VCaP (cell line): ENCODE results near the gene TEK.

Source experiments
- H3K27ac ChIP-seq: fragments of 450-650 bp; 2 replicates; pipeline ENCODE4 v1.5.1; 2017
- TF ChIP-seq, protein P1 (sequence below): fragments of 450-650 bp; conservative IDR thresholded peaks from 2 replicates; pipeline ENCODE4 v1.5.1; 2017; ENCODE audit warnings: mild to moderate bottlenecking, moderate library complexity

TEK gene

GRCh38 chr9:27108981-27109541 lies at the start of gene TEK:
Gene TEK (plus strand): TSS chr9:27109225. CDS start chr9:27109591, 366 bp downstream.
- TF ChIP-seq, protein P1, sequence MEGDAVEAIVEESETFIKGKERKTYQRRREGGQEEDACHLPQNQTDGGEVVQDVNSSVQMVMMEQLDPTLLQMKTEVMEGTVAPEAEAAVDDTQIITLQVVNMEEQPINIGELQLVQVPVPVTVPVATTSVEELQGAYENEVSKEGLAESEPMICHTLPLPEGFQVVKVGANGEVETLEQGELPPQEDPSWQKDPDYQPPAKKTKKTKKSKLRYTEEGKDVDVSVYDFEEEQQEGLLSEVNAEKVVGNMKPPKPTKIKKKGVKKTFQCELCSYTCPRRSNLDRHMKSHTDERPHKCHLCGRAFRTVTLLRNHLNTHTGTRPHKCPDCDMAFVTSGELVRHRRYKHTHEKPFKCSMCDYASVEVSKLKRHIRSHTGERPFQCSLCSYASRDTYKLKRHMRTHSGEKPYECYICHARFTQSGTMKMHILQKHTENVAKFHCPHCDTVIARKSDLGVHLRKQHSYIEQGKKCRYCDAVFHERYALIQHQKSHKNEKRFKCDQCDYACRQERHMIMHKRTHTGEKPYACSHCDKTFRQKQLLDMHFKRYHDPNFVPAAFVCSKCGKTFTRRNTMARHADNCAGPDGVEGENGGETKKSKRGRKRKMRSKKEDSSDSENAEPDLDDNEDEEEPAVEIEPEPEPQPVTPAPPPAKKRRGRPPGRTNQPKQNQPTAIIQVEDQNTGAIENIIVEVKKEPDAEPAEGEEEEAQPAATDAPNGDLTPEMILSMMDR, result no peak
- no peak within 1 kb of the TSS for H3K27ac ChIP-seq

DNA sequence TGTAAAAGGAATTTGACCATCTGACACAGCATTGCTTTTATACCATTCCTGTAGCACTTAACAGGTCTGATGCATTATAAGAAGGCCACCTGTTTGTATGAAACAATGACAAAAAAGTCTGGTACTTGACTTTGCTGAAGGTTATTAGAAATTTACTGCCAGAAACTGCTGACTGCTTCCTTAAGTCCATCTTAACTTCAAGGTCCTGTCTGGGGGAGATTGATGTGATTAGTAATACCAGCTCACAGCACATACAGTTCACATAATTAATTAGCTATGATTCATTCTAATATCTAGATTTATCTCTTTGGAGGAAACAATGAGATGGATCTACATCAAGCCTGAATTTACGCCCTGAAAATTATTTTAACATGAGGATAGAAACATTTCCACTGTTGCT lies 49.6 kb upstream of the TEK start:
- TF ChIP-seq, protein P1, result no peak
- H3K27ac ChIP-seq, result peak overlapping the region; percentile 1; the same call in 1 of the 2 replicates

GRCh38 chr9:27059907-27060306 lies 49.1 kb upstream of the TEK start:
- TF ChIP-seq, protein P1, result no peak

DNA sequence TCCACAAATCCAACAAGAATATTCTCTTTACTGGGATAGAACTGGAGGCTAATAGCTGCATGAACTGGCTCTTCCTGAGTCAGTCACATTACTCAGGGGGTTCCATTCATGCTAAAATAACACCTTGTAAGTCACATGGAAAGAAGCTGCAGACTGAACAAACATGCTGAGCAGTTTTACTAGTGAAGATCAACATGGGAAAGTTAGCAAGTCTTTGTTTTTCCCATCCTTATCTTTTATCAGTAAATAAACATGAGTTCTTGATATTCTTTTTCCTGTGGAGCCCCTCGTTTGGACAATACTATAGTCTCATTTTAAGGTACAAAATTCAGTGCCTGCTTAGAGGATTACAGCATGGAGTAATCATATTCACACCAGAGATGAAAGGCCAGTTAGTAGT lies 43.7 kb upstream of the TEK start:
- TF ChIP-seq, protein P1, result no peak
- H3K27ac ChIP-seq, result no peak overlapping the region

More at GRCh38 chr9:27059907-27060306, 49.1 kb upstream of the TEK start:
- peak overlapping the region; percentile 1; the same call in 1 of the 2 replicates for H3K27ac ChIP-seq

GRCh38 chr9:27073841-27074728 lies 34.9 kb upstream of the TEK start:
- H3K27ac ChIP-seq, result no peak overlapping the region
- TF ChIP-seq, protein P1, result no peak

- peak overlapping the region; percentile 18 for H3K27ac ChIP-seq
Observed at GRCh38 chr9:27078685-27079084, 30.3 kb upstream of the TEK start.

DNA sequence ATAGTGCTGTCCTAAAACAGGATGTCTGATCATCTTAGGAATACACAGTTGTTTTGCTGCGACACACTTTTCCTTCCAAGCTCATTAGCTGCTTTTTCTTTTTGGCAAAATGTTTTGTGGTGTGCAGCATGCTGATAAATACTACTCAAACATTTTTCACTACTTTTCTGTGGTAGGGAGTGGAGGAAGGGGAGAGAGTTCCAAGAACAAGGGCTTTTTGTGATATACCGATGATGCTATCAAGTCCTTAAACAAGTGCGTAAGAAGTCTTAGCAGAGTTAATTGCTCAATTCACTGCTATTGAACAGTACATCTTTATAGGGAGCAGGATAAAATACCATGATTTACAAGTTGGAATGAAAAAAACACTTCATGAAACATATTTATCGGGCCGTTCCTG lies 23.6 kb upstream of the TEK start:
- TF ChIP-seq, protein P1, result no peak
- no peak overlapping the region for H3K27ac ChIP-seq

More at GRCh38 chr9:27078685-27079084, 30.3 kb upstream of the TEK start:
- TF ChIP-seq, protein P1, result no peak
